HG02943 (cell line): ENCODE results near the gene BCL2.

Source experiments
- ATAC-seq: cut with Tn5 transposase; IDR thresholded peaks from one replicate; pipeline ENCODE4 v1.9.1; 2021; ENCODE audit warnings: mild to moderate bottlenecking, low read depth, moderate library complexity; ENCODE audit not compliant: unreplicated experiment

The BCL2 gene

GRCh38 chr18:63290166-63290820, 29.3 kb downstream of the BCL2 start:
- no peak for ATAC-seq

- no peak for ATAC-seq
These were observed 31.3 kb downstream of the BCL2 start for GRCh38 chr18:63288311-63288710.

- no peak for ATAC-seq
These were observed 31.8 kb downstream of the BCL2 start for GRCh38 chr18:63287691-63288220.

GRCh38 chr18:63286926-63287325, 32.6 kb downstream of the BCL2 start:
- no peak for ATAC-seq

- ATAC-seq = peak; percentile 93
These were observed 34.5 kb downstream of the BCL2 start for GRCh38 chr18:63284827-63285733.

GRCh38 chr18:63284173-63284799, 35.3 kb downstream of the BCL2 start:
- no peak for ATAC-seq

GRCh38 chr18:63283305-63284094, 36.1 kb downstream of the BCL2 start:
- ATAC-seq = no peak

GRCh38 chr18:63282793-63283192, 36.8 kb downstream of the BCL2 start:
- no peak for ATAC-seq

- no peak for ATAC-seq
These were observed 46.2 kb downstream of the BCL2 start for GRCh38 chr18:63273222-63273927.

- no peak for ATAC-seq
These were observed 46.9 kb downstream of the BCL2 start for GRCh38 chr18:63272638-63273037.

GRCh38 chr18:63271881-63272299, 47.7 kb downstream of the BCL2 start:
- no peak for ATAC-seq

- no peak for ATAC-seq
These were observed 48.4 kb downstream of the BCL2 start for GRCh38 chr18:63271148-63271547.

GRCh38 chr18:63267975-63268721, 51.4 kb downstream of the BCL2 start:
- ATAC-seq = no peak

- no peak for ATAC-seq
These were observed 52.4 kb downstream of the BCL2 start for GRCh38 chr18:63266888-63267790.

GRCh38 chr18:63265326-63265725, 54.2 kb downstream of the BCL2 start:
- no peak for ATAC-seq

- ATAC-seq = no peak
These were observed 54.7 kb downstream of the BCL2 start for GRCh38 chr18:63264871-63265270.

- no peak for ATAC-seq
These were observed 56.1 kb downstream of the BCL2 start for GRCh38 chr18:63263444-63263843.
